Measurements from ENCODE around the gene SLC30A1.
A peak's percentile ranks its signal among the peaks of the same experiment; 100 is the strongest.
"Not testable (repeated sequence)": the region's sequence is repeated elsewhere in the genome, so short reads cannot be mapped to it uniquely, and the experiment has no call there.

SLC30A1 gene

GRCh38 chr1:211578640-211579439 lies at the start of gene SLC30A1:
Gene SLC30A1 (minus strand): TSS chr1:211579161. CDS start chr1:211578612, 549 bp downstream.
- peak; percentile 99 for DNase-seq (ENCODE audit: low read depth in 3 of 3)

- DNase-seq (ENCODE audit: low read depth in 3 of 3): no peak
Measured at GRCh38 chr1:211628417-211628816, 49.5 kb upstream of the SLC30A1 start.

- DNase-seq (ENCODE audit: low read depth in 3 of 3): no peak
Measured at GRCh38 chr1:211627259-211627658, 48.3 kb upstream of the SLC30A1 start.

GRCh38 chr1:211625866-211626265 lies 46.9 kb upstream of the SLC30A1 start:
- not testable (repeated sequence) for DNase-seq (ENCODE audit: low read depth in 3 of 3)

GRCh38 chr1:211625040-211625439 lies 46.1 kb upstream of the SLC30A1 start:
- DNase-seq (ENCODE audit: low read depth in 3 of 3): no peak

GRCh38 chr1:211623515-211623914 lies 44.6 kb upstream of the SLC30A1 start:
- DNase-seq (ENCODE audit: low read depth in 3 of 3): no peak

- no peak for DNase-seq (ENCODE audit: low read depth in 3 of 3)
Measured at GRCh38 chr1:211621447-211622198, 42.7 kb upstream of the SLC30A1 start.

- DNase-seq (ENCODE audit: low read depth in 3 of 3): no peak
Measured at GRCh38 chr1:211620097-211620496, 41.1 kb upstream of the SLC30A1 start.

GRCh38 chr1:211619033-211619996 lies 40.4 kb upstream of the SLC30A1 start:
- DNase-seq (ENCODE audit: low read depth in 3 of 3): no peak

- DNase-seq (ENCODE audit: low read depth in 3 of 3): no peak
Measured at GRCh38 chr1:211616965-211617297, 38.0 kb upstream of the SLC30A1 start.

- DNase-seq (ENCODE audit: low read depth in 3 of 3): no peak
Measured at GRCh38 chr1:211616231-211616964, 37.4 kb upstream of the SLC30A1 start.

- DNase-seq (ENCODE audit: low read depth in 3 of 3): no peak
Measured at GRCh38 chr1:211614615-211615014, 35.7 kb upstream of the SLC30A1 start.

GRCh38 chr1:211613951-211614350 lies 35.0 kb upstream of the SLC30A1 start:
- no peak for DNase-seq (ENCODE audit: low read depth in 3 of 3)

GRCh38 chr1:211613108-211613947 lies 34.4 kb upstream of the SLC30A1 start:
- no peak for DNase-seq (ENCODE audit: low read depth in 3 of 3)

- no peak for DNase-seq (ENCODE audit: low read depth in 3 of 3)
Measured at GRCh38 chr1:211612786-211613107, 33.8 kb upstream of the SLC30A1 start.

- DNase-seq (ENCODE audit: low read depth in 3 of 3): no peak
Measured at GRCh38 chr1:211611818-211612217, 32.9 kb upstream of the SLC30A1 start.

- no peak for DNase-seq (ENCODE audit: low read depth in 3 of 3)
Measured at GRCh38 chr1:211610779-211611556, 32.0 kb upstream of the SLC30A1 start.

- no peak for DNase-seq (ENCODE audit: low read depth in 3 of 3)
Measured at GRCh38 chr1:211609120-211610024, 30.4 kb upstream of the SLC30A1 start.
